SKM-1 (cell line): ENCODE measurements around the gene ADAMTS17.

Source experiments
- DNase-seq: peaks from one replicate; lab custom pipeline; 2025; ENCODE audit not compliant: unreplicated experiment; lab: John Stamatoyannopoulos, UW

The ADAMTS17 gene

GRCh38 chr15:100057281-100057680 lies 284.5 kb downstream of the ADAMTS17 start:
- DNase-seq = no peak

- no peak for DNase-seq
Observed at GRCh38 chr15:100056411-100057072, 285.2 kb downstream of the ADAMTS17 start.

- no peak for DNase-seq
Observed at GRCh38 chr15:100055821-100056220, 286.0 kb downstream of the ADAMTS17 start.

GRCh38 chr15:100054539-100054938 lies 287.2 kb downstream of the ADAMTS17 start:
- DNase-seq = no peak

GRCh38 chr15:100053474-100054121 lies 288.2 kb downstream of the ADAMTS17 start:
- DNase-seq = no peak

GRCh38 chr15:100052716-100053473 lies 288.9 kb downstream of the ADAMTS17 start:
- DNase-seq = no peak

GRCh38 chr15:100050877-100051786 lies 290.6 kb downstream of the ADAMTS17 start:
- peak; percentile 22 for DNase-seq

- no peak for DNase-seq
Observed at GRCh38 chr15:100049936-100050876, 291.6 kb downstream of the ADAMTS17 start.

- DNase-seq = no peak
Observed at GRCh38 chr15:100049483-100049882, 292.3 kb downstream of the ADAMTS17 start.

- no peak for DNase-seq
Observed at GRCh38 chr15:100048736-100049135, 293.0 kb downstream of the ADAMTS17 start.

- DNase-seq = no peak
Observed at GRCh38 chr15:100043692-100044091, 298.1 kb downstream of the ADAMTS17 start.

GRCh38 chr15:100043068-100043641 lies 298.6 kb downstream of the ADAMTS17 start:
- DNase-seq = no peak

GRCh38 chr15:100042558-100042957 lies 299.2 kb downstream of the ADAMTS17 start:
- no peak for DNase-seq

- no peak for DNase-seq
Observed at GRCh38 chr15:100041127-100041828, 300.5 kb downstream of the ADAMTS17 start.

- DNase-seq = no peak
Observed at GRCh38 chr15:100039994-100040393, 301.8 kb downstream of the ADAMTS17 start.

- DNase-seq = no peak
Observed at GRCh38 chr15:100038736-100039135, 303.0 kb downstream of the ADAMTS17 start.

GRCh38 chr15:100037901-100038300 lies 303.9 kb downstream of the ADAMTS17 start:
- no peak for DNase-seq

GRCh38 chr15:100036015-100036414 lies 305.8 kb downstream of the ADAMTS17 start:
- DNase-seq = no peak

GRCh38 chr15:100034191-100034590 lies 307.6 kb downstream of the ADAMTS17 start:
- DNase-seq = no peak
